Measurements from ENCODE around the gene NAV2.

Gene NAV2

DNA sequence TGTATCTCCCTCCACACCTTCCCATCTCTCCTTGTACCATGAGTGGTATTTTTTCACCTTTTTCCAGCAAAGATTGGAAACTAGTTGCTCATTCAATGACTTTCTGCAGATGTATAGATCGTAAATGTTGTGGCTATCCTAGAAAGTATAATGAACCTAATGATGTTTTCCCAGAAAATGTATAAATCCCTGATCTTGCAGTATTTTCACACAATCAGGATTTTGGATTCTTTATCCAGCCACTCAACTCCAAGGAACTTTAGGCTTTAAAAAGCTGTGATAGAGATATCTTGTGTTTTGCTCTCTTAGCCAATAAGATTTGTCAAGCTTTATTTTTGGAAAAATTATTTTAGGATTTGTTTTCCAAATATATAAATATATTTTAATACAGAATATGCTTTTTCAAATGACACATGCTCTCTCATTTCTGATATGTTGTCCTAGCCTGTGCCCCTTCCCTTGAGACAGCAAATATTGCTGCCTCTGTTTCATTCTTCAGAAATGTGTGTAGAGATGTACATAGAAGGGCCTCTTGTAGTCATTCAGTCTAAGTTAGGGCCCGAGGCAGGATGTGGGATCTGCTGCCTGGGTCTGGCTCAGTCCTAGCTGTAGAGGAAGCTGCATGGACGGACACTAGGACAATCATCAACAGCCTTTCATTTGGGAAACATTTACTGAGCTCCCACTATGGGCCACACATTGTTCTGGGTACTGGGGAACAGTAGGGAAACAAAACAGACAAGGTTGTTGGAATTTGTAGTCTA, 62.4 kb downstream of the NAV2 start:
- DNase-seq (ENCODE audit: low read depth in 2 of 2), result no peak

DNA sequence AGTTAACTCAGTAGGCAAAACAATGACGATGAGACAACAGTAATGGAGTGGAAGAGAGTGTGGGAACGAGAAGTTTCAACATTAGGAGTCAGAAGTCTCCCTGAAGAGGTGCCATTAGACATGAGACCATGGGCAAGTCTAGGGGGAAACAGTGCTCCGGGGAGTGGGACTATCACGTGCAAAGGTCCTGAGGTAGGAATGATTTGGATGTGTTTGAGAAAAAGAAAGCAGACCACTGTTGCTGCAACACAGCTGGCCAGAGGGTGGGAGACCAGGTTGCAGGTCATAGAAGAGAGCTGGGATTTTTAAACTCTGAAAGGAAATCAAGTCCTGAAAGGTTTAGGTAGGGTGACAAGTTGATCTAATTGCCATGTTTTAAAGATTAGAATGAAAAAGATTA, 63.0 kb downstream of the NAV2 start:
- no peak for DNase-seq (ENCODE audit: low read depth in 2 of 2)

DNA sequence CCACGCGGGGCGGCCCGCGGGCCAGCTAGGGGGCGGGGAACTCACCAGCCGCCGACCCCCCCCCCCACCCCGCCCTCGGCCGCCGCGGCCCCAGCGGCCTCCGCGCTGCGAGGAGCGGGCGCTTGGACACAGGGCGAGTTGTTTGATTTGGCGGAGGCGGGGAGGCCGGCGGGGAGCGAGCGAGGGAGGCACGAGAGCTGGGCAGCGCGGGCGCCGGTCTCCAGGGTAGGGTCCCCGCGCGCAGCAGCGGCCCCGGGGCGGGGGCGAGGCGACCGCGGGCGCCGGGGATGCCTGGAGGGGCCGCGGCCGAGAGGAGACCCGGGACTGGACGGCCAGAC, 64.4 kb downstream of the NAV2 start:
- DNase-seq (ENCODE audit: low read depth in 2 of 2), result no peak

GRCh38 chr11:19777377-19778102, 64.9 kb downstream of the NAV2 start:
- DNase-seq (ENCODE audit: low read depth in 2 of 2), result no peak

DNA sequence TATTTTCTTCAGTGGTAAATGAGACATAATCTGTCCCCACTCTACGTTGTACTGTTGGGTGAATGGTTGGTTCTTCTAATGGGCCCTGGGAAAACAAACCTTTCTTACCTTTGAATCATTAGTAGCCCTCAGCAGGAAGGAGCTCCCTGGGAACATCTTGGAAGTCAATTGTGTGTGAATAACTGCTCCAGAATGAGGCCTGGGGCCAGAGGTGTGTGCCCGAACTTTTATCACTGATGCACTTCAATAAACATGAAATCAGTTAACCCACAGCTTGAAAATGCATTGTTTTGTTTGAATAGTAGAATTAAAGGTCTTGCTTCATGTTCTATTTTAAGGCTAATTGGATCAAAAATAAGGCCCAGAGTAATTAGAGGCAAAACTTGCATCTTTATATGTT, 67.1 kb downstream of the NAV2 start:
- no peak for DNase-seq (ENCODE audit: low read depth in 2 of 2)

DNA sequence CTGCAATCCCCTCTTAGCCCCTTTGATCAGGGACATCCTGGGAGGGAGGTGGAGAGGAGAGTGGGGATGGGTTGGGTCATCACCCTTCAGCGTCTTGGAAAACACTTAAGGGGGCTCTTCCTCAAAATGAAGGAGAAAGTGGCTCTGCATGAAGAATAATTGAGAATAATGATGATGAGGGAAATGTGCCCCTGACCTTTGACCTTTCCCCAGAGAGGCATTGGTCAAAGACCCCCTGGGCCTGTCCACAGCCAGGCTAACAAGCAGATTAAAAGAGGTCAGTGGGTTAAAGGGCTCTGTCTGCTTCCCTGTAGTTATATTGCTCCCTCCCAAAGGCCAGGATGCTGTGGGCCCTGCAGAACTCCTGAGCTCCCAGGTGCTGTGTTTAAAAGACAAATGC, 68.7 kb downstream of the NAV2 start:
- no peak for DNase-seq (ENCODE audit: low read depth in 2 of 2)

GRCh38 chr11:19785265-19785664, 72.6 kb downstream of the NAV2 start:
- no peak for DNase-seq (ENCODE audit: low read depth in 2 of 2)

DNA sequence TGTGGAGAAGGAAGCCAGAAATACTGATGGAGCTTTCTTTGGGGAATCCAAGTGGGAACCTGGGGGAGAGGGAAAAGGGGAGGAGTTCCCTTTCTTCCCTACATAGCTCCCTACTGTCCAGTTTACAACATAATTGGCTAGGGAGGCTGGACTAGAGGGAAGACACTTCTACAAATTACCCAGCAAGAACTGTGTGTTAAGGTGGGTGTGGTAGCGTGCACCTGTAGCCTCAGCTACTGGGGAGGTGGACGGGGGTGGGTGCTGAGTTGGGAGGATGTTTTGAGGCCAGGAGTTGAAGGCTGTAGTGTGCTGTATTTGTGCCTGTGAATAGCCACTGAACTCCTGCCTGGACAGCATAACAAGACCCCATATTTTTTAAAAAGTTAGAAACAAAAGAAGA, 74.0 kb downstream of the NAV2 start:
- no peak for DNase-seq (ENCODE audit: low read depth in 2 of 2)

DNA sequence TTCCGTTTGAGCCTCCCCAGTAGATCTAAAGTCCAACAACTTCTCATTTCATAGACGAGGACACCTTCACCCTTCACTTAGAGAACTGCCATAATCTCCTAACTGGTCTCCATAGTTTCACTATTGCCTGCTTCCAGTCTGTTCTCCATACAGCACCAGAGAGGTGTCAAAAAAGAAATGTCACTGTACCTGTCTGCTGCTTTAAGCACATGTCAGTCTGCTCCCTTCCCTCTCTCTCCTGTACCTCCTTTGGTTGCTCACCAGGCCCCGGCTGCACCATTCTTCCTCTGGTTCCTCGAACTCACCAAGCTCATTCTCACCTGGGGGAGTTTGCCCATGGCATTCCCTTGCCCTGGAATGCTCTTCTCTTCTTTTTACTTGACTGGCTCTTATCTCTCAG, 75.8 kb downstream of the NAV2 start:
- DNase-seq (ENCODE audit: low read depth in 2 of 2), result no peak

DNA sequence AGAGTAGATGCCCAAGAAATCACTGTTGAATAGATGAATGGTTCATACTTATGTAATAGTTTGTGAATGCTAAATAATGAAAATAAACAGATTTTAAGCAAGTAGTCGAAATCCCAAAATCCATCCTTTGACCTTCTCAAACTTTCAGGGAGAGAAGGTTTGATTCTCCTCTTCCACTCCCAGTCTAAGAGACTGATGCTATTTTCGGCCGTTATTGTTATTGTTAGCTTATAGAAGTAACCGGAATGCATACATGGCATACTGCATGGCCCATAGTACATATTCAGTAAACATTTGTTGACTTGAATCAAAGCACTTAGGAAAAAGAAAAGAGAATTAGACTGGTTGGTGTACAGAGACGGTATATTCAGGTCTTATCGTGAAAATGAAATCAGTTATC, 76.6 kb downstream of the NAV2 start:
- DNase-seq (ENCODE audit: low read depth in 2 of 2), result no peak

DNA sequence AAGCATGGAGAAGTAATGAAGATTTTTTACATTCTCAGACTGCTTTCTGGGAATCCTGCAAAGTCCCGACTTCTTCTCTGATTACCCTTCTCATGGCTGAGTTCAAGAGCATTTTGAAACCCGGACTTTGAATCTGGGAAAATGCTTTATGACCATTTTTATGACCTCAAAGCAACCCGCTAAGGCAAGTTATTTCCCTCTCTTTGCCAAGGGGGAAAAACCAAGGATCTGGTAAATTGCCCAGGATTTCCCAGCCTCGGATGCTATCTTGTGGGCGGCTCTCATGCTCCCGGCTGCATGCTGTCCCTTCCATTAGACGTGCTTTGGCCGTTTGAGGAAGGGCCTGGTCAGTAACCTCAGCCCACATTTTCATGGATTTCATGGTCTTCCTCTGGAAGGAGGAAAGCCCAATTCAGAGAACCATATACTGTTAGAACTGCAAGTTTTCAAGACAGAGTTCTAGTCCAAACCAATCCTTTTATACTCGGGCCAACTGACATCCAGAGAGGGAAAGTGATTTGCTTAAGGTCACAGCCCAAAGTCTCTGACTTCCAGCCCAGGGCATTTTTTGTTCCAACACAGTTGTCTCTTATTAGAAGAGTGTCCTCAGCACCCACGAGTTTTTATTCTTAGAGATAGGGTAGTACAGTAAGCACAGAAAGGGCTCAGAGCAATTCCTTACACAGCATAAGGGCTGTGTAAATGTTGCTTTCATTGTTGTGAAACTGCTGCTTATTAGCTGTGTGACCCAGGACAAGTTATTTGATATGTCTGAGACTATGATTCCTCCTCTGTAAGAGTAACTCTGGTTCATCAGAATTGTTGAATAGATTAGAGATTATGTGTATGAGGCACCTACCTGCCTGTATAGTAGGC, 77.4 kb downstream of the NAV2 start:
- no peak for DNase-seq (ENCODE audit: low read depth in 2 of 2)

DNA sequence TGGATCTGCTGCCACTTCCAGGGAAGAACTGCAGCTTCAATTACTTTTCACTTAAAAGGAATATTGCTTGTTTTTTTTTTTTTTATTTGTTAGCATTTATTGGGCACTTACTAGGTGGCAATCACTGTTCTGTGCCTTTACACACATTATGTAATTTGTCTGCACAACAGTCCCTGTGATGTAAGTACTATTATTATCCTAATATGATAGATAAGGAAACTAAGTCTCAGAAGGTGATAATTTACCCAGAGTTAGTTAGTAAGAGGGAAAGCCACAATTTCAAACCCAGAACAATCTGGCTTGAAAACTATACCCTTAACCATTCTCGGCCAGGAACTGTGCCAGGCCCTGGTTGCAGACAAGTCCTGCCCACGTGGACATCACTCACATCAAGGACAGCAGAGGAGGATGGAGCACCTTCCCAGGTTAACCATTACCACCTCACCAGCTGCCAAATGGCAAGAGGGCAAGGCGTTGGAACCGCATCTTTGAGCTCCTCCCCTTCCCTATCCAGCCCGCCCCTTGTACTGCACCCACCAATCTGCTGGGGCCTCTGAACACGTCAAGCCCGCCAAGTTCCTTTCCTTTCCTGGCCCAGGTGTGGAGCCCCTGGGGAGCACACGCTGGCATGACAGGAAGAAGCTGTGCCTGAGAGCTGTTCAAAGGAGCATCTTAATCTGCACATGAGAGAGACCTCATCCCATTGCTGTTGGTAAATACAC, 78.4 kb downstream of the NAV2 start:
- no peak for DNase-seq (ENCODE audit: low read depth in 2 of 2)

DNA sequence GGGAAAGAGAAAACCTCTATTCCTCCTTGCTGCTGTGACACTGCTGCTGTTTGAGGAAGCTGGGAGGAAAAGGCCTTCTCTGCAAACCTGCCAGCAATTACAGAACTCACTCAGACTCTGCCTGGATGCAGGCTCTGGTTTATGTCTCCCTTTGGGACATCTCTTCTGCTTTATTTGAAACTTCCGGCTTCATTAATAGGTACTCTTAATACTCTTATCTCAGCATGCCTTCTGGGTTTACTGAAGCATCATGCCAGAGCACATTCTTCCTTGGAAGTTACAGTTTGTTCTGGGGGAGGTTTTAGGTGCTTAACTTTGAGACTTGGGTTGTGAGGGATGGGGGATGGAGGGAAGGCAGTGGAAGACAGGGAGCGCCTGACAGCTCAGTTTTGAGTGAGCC, 79.9 kb downstream of the NAV2 start:
- no peak for DNase-seq (ENCODE audit: low read depth in 2 of 2)

DNA sequence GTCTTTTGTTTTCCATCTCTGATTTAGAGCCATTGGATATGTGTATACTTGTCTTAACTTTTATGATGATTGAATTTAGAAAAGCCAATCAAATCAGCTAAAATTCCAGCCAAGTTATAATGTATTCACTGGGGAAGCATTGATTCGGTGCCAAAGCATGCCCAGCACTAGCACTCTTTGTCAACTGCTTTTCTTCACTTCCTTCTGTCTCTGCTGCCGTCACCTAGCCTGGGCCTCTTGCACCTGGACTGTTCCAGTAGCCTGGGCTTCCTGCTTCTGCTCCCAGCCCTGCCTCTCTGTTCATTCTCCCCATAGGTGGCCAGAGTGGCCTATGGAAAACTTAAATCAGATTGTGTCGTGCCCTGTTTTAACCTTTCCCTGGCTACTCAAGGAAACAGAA, 80.7 kb downstream of the NAV2 start:
- DNase-seq (ENCODE audit: low read depth in 2 of 2), result no peak

DNA sequence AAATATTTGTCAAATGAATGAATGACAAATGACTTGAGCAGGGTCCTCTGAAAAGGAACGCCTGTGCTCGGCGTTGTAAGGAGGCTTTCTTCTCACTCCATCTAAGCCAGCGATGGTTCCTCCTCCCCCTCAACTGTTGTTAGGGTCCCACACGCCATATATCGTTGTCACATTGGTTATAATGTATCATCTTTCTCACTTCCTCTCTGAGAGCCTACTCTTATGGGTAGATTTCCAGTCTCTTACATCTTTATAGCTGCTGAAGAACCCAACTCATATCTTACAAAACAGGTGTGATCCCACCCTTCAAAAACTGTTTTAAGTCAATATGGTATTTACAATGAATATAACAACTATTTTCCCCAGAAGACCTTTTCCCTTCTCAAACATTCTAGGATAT, 81.5 kb downstream of the NAV2 start:
- DNase-seq (ENCODE audit: low read depth in 2 of 2), result no peak

DNA sequence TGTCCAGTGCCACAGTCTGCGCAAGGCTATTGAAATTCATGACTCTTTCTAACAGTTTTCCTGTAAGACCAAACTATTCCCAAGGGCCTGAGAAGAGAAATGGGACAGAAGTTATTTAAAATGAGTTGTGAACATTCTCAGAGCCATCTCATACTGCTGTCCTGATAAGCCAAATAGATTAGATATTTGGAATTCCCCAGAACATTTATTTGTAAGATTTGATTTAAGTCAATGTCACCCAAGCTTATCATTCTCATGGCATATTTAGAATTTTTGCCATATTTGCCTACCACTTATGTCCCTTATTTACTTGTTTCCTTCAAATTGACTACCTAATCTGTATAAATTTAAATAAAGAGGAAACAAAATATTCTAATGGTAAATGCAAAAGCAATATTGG, 82.4 kb downstream of the NAV2 start:
- DNase-seq (ENCODE audit: low read depth in 2 of 2), result no peak

GRCh38 chr11:19800162-19800561, 87.5 kb downstream of the NAV2 start:
- DNase-seq (ENCODE audit: low read depth in 2 of 2), result no peak

GRCh38 chr11:19800714-19801519, 88.3 kb downstream of the NAV2 start:
- DNase-seq (ENCODE audit: low read depth in 2 of 2), result no peak

- no peak for DNase-seq (ENCODE audit: low read depth in 2 of 2)
Observed at GRCh38 chr11:19802773-19803293, 90.2 kb downstream of the NAV2 start.

DNA sequence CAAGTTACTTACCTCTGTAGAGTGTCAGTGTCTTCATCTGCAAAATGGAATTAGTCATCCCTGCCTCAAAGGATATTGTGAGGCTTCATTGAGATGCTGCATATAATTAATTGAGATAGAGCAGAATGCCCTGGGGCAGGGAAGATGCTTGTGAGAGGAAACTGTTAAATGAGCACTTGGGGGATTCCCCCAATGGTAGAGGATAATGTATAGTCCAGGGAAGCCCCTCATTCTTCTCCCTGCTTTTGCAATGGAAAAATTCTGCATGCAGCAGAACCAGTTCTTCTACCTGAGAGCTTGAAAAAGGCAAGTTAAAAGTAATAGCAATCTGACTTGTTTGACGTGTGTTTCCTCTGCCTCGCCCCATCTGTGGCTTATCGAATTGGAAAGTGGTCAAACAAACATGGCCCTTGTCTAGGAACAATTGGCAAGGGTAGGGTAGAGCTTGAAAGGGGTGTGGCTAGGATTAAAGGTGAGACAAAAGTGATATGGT, 90.9 kb downstream of the NAV2 start:
- DNase-seq (ENCODE audit: low read depth in 2 of 2), result no peak

- DNase-seq (ENCODE audit: low read depth in 2 of 2), result no peak
Observed at GRCh38 chr11:19805376-19805775, 92.7 kb downstream of the NAV2 start.
